AG10803 (cell line): Measurements from ENCODE around the gene TAS1R2.

Source experiments
- DNase-seq: peaks from one replicate; pipeline ENCODE4 v3.0.0; 2010; ENCODE audit warnings: low read depth
- H3K4me3 ChIP-seq: 2 replicates; pipeline ENCODE4 v1.5.1; 2011; ENCODE audit warnings: mild to moderate bottlenecking, low read length, control low read depth
- CTCF ChIP-seq: conservative IDR thresholded peaks from 2 replicates; pipeline ENCODE4 v1.5.1; 2011; ENCODE audit warnings: mild to moderate bottlenecking, low read length, control low read depth, inconsistent platforms

TAS1R2 gene

GRCh38 chr1:18868801-18869424 is 9.5 kb upstream of the TAS1R2 start:
- DNase-seq = no peak
- no peak for TF ChIP-seq CTCF
- no peak overlapping the region for H3K4me3 ChIP-seq

GRCh38 chr1:18868354-18868753 is 8.9 kb upstream of the TAS1R2 start:
- TF ChIP-seq CTCF = no peak
- no peak overlapping the region for H3K4me3 ChIP-seq
- DNase-seq = no peak

GRCh38 chr1:18866846-18867245 is 7.4 kb upstream of the TAS1R2 start:
- TF ChIP-seq CTCF = no peak
- no peak for DNase-seq
- H3K4me3 ChIP-seq = no peak overlapping the region

- no peak for TF ChIP-seq CTCF
- no peak overlapping the region for H3K4me3 ChIP-seq
- no peak for DNase-seq
Observed at GRCh38 chr1:18866314-18866713, 6.9 kb upstream of the TAS1R2 start.

GRCh38 chr1:18865176-18865575 is 5.7 kb upstream of the TAS1R2 start:
- no peak overlapping the region for H3K4me3 ChIP-seq
- DNase-seq = no peak
- no peak for TF ChIP-seq CTCF

- TF ChIP-seq CTCF = no peak
- no peak overlapping the region for H3K4me3 ChIP-seq
- DNase-seq = no peak
Observed at GRCh38 chr1:18861590-18861989, 2.1 kb upstream of the TAS1R2 start.

- DNase-seq = no peak
- no peak for TF ChIP-seq CTCF
- no peak overlapping the region for H3K4me3 ChIP-seq
Observed at GRCh38 chr1:18861082-18861481, 1.6 kb upstream of the TAS1R2 start.
